ENCODE measurements around the gene CCDC68. TPM values are rescaled to one million over a fixed set of nuclear protein-coding genes. Genes with fewer than 3 reads are reported as not detected.
A peak's percentile ranks its signal among the peaks of the same experiment; 100 is the strongest.

CCDC68 gene
- total RNA-seq, 4 donors from 2014 or later, result 3.6 to 8.3 (median 5.5) TPM

- Histone ChIP-seq H3K9me3 (no peaks in the 10 kb centered on the region), H3K4me3 (no peak overlapping the region), H3K36me3 (no peaks in the 10 kb centered on the region), H3K4me1 (peaks cover 0 to 8% (median 0%) of the 10 kb centered on the region in 3 donors), H3K27ac (no peak overlapping the region), H3K27me3 (no peaks in the 10 kb centered on the region)
- 61 to 62% methylated on average over 3 to 4 of the region's 4 CpGs for WGBS, 2 donors (ENCODE audit: low coverage in 1 of 2)
- TF ChIP-seq POLR2A (IDR thresholded peaks at IDR 0.05), result no peak
- no peak for TF ChIP-seq POLR2AphosphoS5 (IDR thresholded peaks at IDR 0.05)
- TF ChIP-seq EP300 (IDR thresholded peaks at IDR 0.05), result no peak
- no peak for TF ChIP-seq CTCF (IDR thresholded peaks at IDR 0.05)
- no peak for ATAC-seq
Measured at GRCh38 chr18:54948350-54948837, 10.9 kb downstream of the CCDC68 start.

- Histone ChIP-seq H3K27me3 (no peaks in the 10 kb centered on the region), H3K4me3 (no peak overlapping the region), H3K9me3 (no peaks in the 10 kb centered on the region), H3K36me3 (no peaks in the 10 kb centered on the region), H3K4me1 (peaks cover 0 to 8% (median 0%) of the 10 kb centered on the region in 3 donors), H3K27ac (peak overlapping the region in 1 of 4 donors; percentile 37)
- TF ChIP-seq POLR2A (IDR thresholded peaks at IDR 0.05) (no peak), POLR2AphosphoS5 (IDR thresholded peaks at IDR 0.05) (no peak), EP300 (IDR thresholded peaks at IDR 0.05) (no peak), CTCF (IDR thresholded peaks at IDR 0.05) (no peak)
- 0 to 31% methylated on average over 1 of the region's 1 CpG for WGBS, 2 donors (ENCODE audit: low coverage in 1 of 2)
- ATAC-seq, result no peak
Measured at GRCh38 chr18:54947091-54947490, 12.2 kb downstream of the CCDC68 start.

- Histone ChIP-seq H3K9me3 (no peaks in the 10 kb centered on the region), H3K4me3 (peak overlapping the region; percentile 18 to 38), H3K36me3 (no peaks in the 10 kb centered on the region), H3K4me1 (peaks cover 0 to 8% (median 0%) of the 10 kb centered on the region in 3 donors), H3K27me3 (no peaks in the 10 kb centered on the region), H3K27ac (peak overlapping the region in 2 of 4 donors; percentile 27 to 37)
- 24 to 44% methylated on average over 7 of the region's 7 CpGs for WGBS, 2 donors (ENCODE audit: low coverage in 1 of 2)
- TF ChIP-seq EP300 (IDR thresholded peaks at IDR 0.05) (no peak), POLR2AphosphoS5 (IDR thresholded peaks at IDR 0.05) (no peak), CTCF (IDR thresholded peaks at IDR 0.05) (no peak), POLR2A (IDR thresholded peaks at IDR 0.05) (no peak)
- no peak for ATAC-seq
Measured at GRCh38 chr18:54946149-54946581, 13.1 kb downstream of the CCDC68 start.

- 64 to 70% methylated on average over 4 of the region's 4 CpGs for WGBS, 2 donors (ENCODE audit: low coverage in 1 of 2)
- TF ChIP-seq EP300 (IDR thresholded peaks at IDR 0.05), result no peak
- TF ChIP-seq POLR2A (IDR thresholded peaks at IDR 0.05), result no peak
- no peak for TF ChIP-seq POLR2AphosphoS5 (IDR thresholded peaks at IDR 0.05)
- TF ChIP-seq CTCF (IDR thresholded peaks at IDR 0.05), result no peak
- Histone ChIP-seq H3K4me3 (peak overlapping the region in 1 of 2 donors; percentile 38), H3K36me3 (no peaks in the 10 kb centered on the region), H3K27ac (peak overlapping the region in 2 of 4 donors; percentile 27 to 37), H3K4me1 (peaks cover 0 to 8% (median 0%) of the 10 kb centered on the region in 3 donors), H3K9me3 (no peaks in the 10 kb centered on the region), H3K27me3 (no peaks in the 10 kb centered on the region)
- no peak for ATAC-seq
Measured at GRCh38 chr18:54945576-54946125, 13.6 kb downstream of the CCDC68 start.

GRCh38 chr18:54942569-54942968 is 16.7 kb downstream of the CCDC68 start:
- TF ChIP-seq EP300 (IDR thresholded peaks at IDR 0.05) (no peak), POLR2AphosphoS5 (IDR thresholded peaks at IDR 0.05) (no peak), POLR2A (IDR thresholded peaks at IDR 0.05) (no peak), CTCF (IDR thresholded peaks at IDR 0.05) (no peak)
- H3K27ac ChIP-seq, result no peak overlapping the region
- ATAC-seq, result no peak
- 97 to 100% methylated on average over 3 of the region's 3 CpGs for WGBS, 2 donors (ENCODE audit: low coverage in 1 of 2)
- no peaks in the 10 kb centered on the region for H3K36me3 ChIP-seq
- peaks cover 0 to 8% (median 0%) of the 10 kb centered on the region in 3 donors for H3K4me1 ChIP-seq
- no peaks in the 10 kb centered on the region for H3K27me3 ChIP-seq
- H3K4me3 ChIP-seq, result no peak overlapping the region
- no peaks in the 10 kb centered on the region for H3K9me3 ChIP-seq

Data from gastroesophageal sphincter (tissue), 4 donors.